ENCODE measurements around the gene NSMF.

NSMF gene

GRCh38 chr9:137437691-137438590, 21.2 kb downstream of the NSMF start:
- TF ChIP-seq, protein P1, sequence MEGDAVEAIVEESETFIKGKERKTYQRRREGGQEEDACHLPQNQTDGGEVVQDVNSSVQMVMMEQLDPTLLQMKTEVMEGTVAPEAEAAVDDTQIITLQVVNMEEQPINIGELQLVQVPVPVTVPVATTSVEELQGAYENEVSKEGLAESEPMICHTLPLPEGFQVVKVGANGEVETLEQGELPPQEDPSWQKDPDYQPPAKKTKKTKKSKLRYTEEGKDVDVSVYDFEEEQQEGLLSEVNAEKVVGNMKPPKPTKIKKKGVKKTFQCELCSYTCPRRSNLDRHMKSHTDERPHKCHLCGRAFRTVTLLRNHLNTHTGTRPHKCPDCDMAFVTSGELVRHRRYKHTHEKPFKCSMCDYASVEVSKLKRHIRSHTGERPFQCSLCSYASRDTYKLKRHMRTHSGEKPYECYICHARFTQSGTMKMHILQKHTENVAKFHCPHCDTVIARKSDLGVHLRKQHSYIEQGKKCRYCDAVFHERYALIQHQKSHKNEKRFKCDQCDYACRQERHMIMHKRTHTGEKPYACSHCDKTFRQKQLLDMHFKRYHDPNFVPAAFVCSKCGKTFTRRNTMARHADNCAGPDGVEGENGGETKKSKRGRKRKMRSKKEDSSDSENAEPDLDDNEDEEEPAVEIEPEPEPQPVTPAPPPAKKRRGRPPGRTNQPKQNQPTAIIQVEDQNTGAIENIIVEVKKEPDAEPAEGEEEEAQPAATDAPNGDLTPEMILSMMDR (IDR thresholded peaks at IDR 0.05; ENCODE audit: borderline replicate concordance, insufficient read depth, low read depth, low read length), result no peak
- no peak overlapping the region for H3K4me3 ChIP-seq (ENCODE audit: low read depth, low read length)

DNA sequence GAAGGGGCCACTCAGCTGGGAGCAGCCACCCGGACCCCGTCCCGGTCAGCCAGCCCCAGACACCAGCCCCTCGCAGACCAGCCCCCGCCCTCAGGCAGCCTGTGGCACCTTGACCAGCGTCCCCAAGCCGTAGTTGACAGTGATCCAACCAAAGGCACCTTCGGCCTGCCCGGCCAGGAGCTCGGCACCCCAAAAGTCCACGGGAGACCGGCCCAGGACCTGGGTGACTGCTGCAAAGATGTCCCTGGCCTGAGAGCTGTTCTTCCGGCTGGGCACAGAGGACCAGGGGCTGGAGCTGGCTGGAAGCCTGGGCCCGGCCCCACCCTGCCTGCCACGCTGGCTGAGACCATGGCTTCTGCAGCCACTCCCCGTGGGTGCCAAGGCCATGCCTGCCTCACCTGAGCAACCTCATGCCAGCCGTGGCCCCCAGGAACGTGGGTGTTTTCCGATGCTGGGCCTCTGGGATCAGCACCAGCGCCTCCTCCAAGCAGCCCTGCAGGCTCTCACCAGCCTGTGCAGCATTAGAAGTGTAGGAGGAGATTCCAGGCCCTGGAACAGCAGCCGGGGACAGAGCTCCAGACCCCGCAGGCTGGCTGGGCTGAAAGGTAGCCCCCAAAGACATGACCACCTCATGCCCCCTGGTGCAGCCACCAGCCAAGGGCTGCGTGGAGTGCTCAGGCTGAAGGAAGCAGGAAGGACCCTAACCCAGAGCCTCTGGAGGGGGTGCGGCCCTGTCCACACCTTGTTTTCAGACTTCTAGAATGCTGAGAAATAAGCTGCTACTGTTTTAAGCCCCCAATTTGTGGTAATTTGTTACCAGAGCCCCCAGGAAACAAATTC, 22.2 kb downstream of the NSMF start:
- TF ChIP-seq, protein P1 (IDR thresholded peaks at IDR 0.05; ENCODE audit: borderline replicate concordance, insufficient read depth, low read depth, low read length), result no peak
- no peak overlapping the region for H3K4me3 ChIP-seq (ENCODE audit: low read depth, low read length)

DNA sequence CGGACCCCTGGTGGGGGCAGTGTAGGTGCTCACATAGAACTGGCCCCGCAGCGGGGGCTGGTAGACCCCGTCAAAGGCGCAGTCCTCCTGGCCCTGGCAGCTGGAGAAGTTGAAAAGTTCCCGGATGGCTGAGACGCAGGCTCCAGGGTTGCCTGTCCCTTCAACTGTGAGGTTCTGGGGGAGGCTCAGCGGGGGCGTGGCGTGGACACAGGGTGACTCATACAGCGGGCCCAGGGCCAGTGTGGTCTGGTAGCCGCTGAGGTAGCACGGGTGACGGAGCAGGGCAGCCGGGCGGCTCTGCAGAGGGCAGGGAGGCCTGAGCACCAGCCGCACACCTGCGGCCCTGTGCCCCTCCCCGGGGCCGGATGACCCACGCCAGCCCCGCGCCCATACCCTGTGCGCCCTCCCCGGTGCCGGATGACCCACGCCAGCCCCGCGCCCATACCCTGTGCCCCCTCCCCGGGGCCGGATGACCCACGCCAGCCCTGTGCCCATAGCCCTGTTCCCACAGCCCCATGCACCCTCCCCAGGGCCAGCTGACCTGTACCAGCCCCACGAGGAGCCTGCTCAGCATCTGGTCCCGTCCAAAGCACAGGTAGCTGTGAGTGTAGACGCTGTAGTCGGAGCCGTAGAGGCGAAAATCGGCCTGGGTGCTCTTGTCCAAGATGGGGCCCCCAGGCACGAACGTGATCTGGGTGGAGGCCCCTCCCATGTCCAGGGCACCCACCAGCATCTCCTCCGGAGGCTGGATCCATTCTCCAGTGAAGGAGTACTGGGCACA, 23.0 kb downstream of the NSMF start:
- TF ChIP-seq, protein P1 (IDR thresholded peaks at IDR 0.05; ENCODE audit: borderline replicate concordance, insufficient read depth, low read depth, low read length), result no peak
- H3K4me3 ChIP-seq (ENCODE audit: low read depth, low read length), result no peak overlapping the region

- TF ChIP-seq, protein P1 (IDR thresholded peaks at IDR 0.05; ENCODE audit: borderline replicate concordance, insufficient read depth, low read depth, low read length), result no peak
- H3K4me3 ChIP-seq (ENCODE audit: low read depth, low read length), result no peak overlapping the region
These were observed 23.7 kb downstream of the NSMF start for GRCh38 chr9:137435381-137435891.

DNA sequence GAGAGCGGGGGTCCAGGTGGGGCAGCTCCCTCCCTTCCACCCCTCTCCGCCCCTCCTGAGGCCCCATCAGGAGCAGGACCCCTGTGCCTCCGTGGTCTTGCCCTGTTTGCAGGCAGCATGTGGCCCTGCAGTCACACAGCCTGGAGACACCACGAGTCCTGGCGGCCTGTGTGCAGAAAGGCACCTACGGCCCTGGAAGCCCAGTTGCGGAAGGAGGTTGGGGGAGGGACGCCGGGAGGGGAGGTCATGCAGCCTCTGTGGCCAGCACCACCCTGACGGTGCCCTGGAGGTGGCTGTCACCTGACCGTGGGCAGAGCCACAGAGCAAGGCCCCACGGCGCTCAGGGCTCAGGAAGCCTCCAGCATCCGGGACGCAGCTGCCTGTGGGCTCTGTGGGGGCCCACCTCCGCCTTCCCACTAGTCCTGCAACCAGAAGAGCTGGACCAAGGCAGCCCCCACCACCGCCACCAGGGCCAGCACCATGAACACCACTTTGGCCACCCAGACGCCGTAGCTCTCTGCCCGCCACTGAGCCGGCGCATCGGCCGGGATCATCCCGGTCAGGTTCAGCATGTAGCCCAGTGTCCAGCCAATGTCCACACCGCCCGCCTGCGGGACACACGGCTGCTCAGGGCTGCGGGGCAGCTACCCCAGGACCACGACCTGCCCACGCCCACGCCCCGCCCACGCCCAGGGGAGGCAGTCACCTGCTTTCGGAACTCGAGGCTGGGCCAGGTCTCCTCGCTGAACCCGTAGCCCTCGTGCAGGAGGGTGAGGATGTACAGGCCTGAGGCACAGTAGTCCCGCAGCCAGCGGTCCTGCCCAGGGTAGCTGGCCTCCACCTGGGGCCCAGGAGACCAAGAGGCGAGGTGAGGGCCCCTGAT, 24.4 kb downstream of the NSMF start:
- TF ChIP-seq, protein P1 (IDR thresholded peaks at IDR 0.05; ENCODE audit: borderline replicate concordance, insufficient read depth, low read depth, low read length), result no peak
- no peak overlapping the region for H3K4me3 ChIP-seq (ENCODE audit: low read depth, low read length)

GRCh38 chr9:137433916-137434431, 25.2 kb downstream of the NSMF start:
- TF ChIP-seq, protein P1 (IDR thresholded peaks at IDR 0.05; ENCODE audit: borderline replicate concordance, insufficient read depth, low read depth, low read length), result no peak
- H3K4me3 ChIP-seq (ENCODE audit: low read depth, low read length), result no peak overlapping the region

All from GM12875 (cell line).